ENCODE results near the gene BFSP1. TPM values are rescaled to one million over a fixed set of nuclear protein-coding genes. Genes with fewer than 3 reads are reported as not detected.

The BFSP1 gene
- polyA plus RNA-seq, 3 donors, result 3.9 to 4.5 (median 3.9) TPM

DNA sequence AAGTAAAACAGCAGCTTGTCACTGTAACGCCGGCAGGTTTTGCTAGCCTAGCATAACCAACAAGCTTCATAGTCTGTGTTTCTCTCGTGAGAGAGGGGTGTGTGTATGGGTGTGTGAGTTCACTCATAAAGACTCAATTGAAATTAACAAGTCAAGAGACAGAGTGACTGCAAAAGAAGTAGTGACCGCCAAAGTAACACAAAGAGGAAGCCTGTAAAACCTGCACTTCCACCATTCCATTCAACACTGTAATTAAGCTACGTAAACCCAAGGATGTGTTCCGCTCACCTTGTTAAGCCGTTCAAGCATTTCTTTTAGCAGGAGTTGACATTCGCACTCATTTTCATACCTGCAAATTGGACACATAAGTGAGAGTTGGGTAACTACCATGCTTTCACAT, 6.6 kb downstream of the BFSP1 start:
- DNase-seq (ENCODE audit: low read depth in 3 of 3, low spot score in 2 of 3), result no peak

DNA sequence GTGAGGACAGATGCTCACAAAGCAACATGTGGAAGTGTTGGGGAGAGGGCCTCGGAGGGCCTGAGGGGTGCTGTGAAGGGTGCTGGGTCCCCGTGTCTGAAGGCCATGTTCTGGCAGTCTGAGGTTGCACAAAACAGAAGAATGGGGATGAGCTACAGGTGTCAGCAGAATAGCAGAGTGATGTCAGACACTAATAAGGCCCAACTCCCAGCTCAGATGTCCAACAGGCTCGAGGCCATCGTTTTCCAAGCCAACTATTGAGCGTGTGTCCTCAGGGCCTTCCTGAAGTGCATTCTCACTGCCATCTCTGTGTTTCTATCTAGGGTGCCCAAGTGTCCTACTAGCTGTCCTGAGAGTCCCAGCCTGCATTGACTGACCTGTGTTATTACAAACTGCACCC, 7.9 kb downstream of the BFSP1 start:
- DNase-seq (ENCODE audit: low read depth in 3 of 3, low spot score in 2 of 3), result no peak

DNA sequence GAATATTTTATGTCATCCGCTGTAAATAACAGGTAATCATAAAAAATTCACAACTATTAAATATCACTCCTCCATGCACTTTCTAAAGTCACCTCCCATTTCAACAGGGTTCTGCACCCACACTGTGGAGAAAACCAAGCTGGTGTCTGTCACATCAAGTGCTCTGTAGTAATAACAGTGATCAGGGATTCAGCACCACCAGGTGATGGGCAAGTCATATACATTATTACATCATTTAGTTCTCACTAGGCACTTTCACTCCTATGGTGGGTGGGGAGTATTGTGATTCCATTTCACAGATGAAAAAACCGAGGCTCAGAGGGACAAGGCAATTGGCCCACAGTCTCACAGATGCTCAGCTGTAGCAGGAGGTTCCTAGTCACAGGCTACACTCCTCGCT, 8.7 kb downstream of the BFSP1 start:
- no peak for DNase-seq (ENCODE audit: low read depth in 3 of 3, low spot score in 2 of 3)

DNA sequence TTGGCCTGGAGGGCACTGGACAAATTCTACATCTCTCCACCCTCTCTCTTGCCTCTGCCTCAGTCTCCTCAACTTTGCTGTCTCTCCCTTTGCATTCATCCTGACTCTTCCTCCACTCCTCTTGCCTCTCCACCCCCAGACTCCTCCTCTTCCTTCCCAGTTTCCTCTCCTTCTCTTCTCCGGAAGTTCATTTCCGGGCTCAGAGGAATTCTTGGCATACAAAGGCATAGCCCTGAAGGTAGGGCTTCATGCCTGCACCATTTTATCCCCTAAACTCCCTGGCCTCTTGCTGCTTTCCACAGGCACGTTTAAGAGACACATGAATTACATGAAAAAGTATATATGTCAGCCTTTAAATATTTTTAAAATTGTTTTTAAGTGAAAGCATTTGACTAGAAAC, 10.6 kb downstream of the BFSP1 start:
- no peak for DNase-seq (ENCODE audit: low read depth in 3 of 3, low spot score in 2 of 3)

DNA sequence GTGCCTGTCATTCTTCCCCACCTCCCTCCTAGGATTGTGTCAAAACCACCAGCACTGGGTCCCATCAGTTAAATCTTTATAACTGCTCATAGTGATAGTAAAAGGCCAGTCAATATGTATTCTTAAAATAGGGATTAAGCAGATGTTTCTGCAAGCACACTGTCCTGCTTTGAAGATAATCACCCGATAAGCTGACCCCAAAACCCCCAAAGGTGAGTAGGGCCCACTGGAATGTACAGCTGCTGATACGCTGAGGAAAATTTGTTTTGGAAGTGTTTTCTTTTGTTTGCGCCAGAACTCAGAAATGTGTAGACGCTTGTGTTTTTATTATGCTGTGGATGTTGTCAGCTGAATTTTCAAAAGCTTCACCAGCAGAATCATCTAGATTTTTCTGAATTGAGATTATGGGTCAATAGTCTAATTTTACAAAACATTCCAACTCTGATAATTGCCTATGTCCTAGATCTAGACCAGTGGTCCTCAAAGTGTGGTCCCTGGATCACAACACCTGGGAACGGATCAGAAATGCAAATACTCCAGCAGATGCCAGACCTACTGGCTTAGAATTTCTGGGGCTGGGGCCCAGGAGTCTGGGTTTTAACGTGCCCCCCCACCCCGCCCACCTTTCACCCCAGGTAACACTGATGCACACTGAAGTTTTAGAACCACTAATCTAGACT, 11.4 kb downstream of the BFSP1 start:
- no peak for DNase-seq (ENCODE audit: low read depth in 3 of 3, low spot score in 2 of 3)

DNA sequence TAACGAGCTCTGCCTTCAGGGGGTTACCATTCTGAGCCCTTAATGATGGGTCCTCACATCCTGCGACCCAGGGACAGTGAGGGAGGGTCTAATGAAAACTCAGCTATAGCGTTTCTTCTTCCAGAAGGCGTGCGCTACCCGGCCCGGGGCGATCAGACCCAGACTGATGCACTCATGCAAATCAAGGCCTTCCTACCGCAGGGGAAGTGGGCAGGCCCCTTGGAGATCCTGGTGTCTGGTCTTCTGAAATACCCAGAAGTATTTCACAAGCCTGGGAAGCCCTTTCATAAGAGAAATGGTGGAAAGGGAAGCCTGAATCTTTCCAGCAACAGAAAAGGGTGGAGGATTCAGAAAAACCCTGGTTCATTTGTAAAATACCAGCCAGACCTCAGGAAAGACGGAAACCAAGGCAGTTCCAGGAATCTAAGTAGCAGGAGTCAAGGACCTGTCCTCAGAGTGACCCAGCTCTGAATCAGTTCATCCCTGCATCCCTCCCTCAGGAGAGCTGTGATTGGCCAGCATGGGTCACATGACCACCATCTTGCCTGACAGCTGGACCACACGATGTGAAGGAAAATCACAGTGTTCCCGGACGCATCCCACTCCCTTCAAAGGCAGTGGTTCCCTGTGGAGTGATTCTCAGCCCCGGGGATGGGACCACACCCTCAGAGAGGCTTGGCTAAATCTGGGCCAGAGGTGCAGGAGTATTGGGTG, 12.7 kb downstream of the BFSP1 start:
- DNase-seq (ENCODE audit: low read depth in 3 of 3, low spot score in 2 of 3), result no peak

DNA sequence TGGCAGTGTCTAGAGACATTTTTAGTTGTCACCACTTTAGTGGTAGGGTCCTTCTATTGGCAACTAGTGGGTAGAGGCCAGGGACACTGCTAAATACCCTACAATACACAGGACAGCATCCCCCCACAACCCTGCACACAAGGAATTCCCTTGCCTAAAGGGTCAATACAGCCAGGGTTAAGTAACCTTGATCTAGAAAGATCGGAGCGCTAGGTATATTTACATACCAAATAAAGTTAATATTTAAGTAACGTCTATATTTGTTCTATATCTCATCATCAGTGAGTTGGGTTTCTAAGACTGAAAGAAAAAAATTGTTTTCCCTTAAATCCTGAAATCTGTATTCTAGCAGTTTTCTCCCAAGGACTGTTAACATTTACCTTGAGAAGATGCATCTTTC, 16.1 kb downstream of the BFSP1 start:
- DNase-seq (ENCODE audit: low read depth in 3 of 3, low spot score in 2 of 3), result no peak

DNA sequence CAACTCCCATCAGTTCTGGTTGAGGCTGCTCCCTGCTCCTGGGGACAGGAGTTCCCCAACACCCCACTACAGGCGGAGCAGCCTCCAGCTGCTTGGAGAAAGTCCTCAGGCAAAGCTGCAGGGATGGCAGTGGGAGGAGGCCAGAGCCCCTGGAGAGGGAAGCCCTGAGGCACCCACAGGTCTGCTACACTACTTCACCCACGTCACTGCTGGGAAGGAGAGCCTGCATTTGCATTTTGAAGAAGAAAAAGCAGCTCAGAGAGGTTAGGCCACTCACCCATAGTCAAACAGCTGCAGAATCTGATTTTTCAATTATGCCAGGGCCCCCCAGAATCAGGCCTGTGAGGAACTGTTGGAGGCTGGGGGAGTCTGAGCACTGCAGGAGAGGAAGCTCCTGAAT, 17.2 kb downstream of the BFSP1 start:
- no peak for DNase-seq (ENCODE audit: low read depth in 3 of 3, low spot score in 2 of 3)

DNA sequence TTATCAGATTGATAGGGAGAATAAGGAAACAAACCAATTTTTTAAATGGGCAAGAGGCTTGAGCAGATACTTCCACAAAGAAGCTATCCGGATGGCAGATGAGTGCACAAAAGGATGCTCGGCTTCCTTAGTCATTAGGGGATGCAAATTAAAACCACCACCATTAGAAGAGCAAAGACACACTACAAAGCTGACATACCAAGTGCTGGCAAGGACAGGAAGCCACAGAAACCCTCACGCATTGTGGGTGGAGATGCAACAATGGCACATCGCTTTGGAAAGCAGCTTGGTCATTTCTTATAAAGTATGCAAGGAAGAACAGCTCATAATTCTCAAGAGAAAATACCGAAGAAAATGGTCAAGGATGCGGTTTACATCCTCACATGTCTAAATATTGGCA, 19.8 kb downstream of the BFSP1 start:
- DNase-seq (ENCODE audit: low read depth in 3 of 3, low spot score in 2 of 3), result no peak

DNA sequence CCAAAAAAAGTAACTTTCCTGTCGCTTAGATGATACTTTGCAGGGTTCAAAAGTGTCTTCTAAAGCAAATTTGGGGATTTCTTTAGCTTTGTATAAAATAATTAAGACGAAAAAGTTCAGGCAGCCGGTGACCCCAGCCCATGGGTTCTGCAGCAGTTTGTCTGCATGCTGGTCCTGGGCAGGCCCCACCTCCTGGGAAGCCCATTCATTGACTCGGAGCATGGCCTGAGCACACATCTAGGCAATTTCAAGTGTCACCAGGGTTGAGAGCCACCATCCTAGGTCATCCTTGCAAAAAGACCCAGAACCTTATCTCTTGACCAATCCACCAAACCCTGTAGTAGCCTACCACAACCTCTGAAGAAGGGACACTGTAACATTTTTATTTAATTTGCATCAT, 20.6 kb downstream of the BFSP1 start:
- DNase-seq (ENCODE audit: low read depth in 3 of 3, low spot score in 2 of 3), result no peak

DNA sequence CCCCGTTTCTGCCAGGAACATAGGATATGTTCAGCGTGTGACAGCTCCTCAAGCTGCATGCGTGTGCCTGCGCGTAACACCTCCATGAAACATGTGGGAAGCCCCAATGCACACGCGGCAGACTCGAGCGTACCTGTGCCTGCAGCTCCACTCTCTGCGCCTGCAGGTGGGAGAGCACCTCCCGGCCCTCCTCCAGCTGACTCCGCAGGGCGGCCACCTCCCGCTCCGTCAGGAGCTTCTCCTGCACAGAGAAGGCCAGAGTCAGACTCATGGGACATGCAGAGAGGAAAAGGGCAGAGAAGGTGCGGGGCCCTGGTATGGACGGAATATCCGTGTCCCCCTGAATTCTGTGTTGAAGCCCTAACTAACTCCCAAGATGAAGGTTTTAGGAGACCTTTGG, 22.4 kb downstream of the BFSP1 start:
- no peak for DNase-seq (ENCODE audit: low read depth in 3 of 3, low spot score in 2 of 3)

DNA sequence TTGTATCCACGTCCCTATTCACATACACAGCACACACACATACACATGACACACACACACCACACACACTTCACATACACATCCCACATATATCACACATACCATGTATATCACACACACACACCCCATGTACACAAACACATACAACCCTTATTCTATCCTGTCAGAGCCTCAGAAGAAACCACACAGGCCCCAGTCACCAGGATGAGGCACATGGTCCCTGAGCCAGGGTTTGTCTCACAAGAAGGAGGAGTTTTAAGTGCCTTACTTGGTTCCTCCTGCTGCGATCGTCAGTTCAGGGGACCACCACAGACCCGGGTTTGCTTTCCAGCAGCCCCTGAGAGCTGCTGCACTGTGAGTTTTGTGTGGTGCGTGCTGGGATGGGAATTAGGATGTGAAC, 23.6 kb downstream of the BFSP1 start:
- DNase-seq (ENCODE audit: low read depth in 3 of 3, low spot score in 2 of 3), result no peak

DNA sequence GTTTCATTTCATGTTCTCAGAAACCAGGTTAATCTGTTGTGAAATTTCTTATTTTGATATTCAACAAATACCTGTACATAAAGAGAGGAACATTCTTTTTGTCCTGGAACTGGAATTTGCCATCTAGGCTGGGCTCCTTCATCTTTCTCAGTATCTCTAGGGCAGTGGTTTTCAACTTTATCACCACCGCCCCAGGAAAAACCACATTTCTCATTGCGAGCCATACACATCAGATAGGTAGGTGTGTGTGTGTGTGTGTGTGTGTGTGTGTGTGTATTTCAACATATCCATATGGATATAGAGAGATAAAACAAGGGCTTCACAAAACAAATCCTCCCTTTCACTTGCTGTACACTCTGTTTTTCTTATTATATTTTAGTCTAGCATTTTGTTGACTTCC, 24.1 kb downstream of the BFSP1 start:
- no peak for DNase-seq (ENCODE audit: low read depth in 3 of 3, low spot score in 2 of 3)

DNA sequence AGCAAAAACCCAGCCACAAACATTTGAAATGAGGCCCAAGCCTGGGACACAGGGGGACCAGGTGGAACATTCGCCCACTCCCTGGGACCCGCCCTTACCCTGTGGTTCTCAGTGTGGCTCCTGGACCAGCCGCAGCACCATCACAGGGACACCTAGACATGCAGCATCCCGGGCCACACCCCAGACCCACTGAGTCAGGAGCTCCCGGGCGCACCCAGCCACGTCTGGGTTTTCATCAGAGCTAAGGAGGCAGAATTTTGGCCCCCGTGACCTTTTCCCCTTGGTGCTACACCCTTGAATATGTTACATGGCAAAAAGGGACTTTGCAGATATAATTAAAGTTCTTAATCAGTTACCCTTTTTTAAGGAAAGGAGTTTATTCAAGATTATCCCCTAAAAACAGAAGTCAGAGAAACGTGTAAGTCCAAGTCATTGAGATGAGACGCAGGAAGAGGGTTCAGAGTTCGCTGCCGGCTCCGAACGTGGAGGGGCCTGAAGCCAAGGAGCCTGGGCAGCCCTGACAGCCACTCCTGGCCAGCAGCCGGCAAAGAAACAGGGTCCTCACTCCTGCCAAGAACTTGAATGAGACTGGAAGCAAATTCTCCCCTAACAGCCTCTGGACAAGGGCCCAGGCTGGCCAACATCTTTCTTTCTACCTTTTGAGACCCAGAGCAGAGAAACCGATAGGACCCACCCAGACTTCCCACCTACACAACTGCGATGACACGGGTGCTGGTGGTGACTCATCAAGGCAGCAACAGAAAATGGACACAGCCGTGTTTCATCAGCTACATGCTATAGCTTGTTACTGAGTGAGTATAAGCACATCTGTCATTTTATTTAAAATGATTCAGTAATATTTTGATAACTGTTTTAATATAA, 25.3 kb downstream of the BFSP1 start:
- DNase-seq (ENCODE audit: low read depth in 3 of 3, low spot score in 2 of 3), result no peak

DNA sequence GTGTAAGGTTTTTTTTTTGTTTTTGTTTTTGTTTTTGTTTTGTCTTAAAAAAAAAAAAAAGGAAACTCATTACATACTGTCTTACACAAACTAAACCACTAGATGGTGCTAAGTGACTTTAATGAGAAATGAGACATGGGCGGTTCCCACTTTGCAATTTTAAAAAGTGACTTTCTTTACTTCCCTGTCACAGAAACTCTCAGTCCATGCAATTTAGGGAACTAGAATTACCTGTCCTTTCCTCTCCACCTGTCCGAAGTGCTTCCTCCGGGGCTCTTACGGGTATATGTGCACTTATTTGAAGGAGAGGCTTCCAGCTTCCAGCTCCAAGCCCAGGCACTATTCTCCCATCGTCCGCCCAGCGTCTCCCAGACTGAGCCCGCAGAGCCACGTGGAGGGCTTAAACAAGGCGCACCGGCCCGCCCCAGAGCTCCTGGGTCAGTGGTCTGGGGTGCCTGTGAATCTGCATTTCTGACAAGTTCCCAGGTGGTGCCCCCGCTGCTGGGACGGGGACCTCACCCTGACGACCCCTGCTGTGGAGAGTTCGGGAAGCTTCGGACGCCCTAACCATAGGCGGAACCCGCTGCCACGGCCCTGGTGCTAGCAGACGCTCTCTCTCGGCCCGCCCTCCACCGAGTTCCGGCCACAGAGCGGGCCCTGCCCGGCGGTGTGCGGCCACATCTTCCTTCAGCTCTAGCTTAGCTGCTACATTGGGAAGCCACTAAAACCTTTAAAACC, 26.1 kb downstream of the BFSP1 start:
- DNase-seq (ENCODE audit: low read depth in 3 of 3, low spot score in 2 of 3), result peak; percentile 46 to 63 (median 47)

DNA sequence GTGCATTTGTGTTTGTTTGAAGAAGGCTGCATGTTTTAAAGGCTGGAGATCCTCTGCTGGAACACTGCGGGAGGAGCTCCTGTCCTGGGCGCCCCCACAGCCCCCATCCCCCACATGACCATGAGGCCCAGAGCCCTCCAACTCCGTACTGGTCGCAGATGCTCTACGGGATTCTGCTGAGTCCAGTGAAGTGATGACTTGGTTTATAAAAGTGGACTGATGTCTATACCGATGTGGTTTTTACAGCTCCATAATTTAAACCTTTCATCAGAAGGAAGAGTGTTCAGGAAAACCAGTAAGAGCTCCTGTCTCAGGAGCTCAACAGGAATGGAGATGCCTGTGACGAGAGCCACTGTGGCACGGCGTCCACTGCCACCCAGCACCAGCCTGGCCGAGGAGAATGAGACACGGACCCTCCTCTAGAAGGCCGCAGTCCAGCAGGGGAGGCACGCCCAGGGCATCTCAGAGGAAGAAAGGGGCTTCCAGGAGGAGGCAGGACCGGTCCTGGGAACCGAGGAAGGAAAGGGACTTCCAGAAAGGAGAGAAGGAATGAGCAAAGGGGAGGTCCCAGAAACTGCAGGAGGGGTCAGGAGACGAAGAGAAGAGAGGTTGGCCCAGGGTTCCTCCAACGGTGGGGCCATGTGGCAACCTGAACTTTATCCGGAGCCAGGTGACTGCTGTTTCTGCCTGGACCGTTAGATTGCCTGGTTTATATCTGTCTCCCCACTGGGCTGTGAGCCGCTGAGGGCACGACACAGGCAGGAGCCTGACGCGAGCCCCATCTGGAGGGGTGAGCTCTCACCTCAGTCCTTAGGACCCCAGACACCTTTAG, 26.9 kb downstream of the BFSP1 start:
- no peak for DNase-seq (ENCODE audit: low read depth in 3 of 3, low spot score in 2 of 3)

DNA sequence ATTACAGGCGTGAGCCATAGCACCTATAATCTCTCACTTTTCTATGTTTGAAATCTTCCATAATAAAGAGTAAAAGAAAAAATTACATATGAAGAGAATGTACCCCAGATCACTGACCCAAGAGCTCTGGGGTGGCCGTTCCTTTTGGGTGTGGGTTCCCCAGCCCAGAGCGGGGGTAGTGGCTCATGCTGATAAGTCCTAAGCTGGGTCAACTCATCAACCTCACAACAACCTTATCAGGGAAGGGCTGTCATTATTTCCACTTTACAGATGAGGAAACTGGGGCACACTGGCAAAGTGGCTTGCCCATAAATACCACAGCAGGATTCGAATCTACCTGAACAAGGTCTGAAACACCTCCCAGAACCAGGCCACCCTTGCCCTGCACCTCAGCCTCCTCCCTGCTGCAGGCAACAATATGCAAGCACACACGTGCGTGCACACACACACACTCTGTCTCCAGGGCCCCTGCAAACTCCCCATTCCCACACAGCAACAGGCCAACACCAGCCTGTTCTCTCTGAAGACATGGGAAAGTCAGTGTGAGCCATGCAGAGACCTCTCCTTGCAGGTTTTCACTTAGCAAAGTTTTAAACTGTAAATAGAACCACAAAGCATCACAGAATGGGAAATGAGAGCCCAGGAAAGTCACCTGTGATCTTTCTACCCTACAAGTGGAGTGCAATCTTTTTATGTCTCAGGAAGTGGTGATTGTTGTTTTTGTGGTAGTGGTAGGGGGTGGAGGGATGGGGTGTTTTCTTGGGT, 27.7 kb downstream of the BFSP1 start:
- no peak for DNase-seq (ENCODE audit: low read depth in 3 of 3, low spot score in 2 of 3)

DNA sequence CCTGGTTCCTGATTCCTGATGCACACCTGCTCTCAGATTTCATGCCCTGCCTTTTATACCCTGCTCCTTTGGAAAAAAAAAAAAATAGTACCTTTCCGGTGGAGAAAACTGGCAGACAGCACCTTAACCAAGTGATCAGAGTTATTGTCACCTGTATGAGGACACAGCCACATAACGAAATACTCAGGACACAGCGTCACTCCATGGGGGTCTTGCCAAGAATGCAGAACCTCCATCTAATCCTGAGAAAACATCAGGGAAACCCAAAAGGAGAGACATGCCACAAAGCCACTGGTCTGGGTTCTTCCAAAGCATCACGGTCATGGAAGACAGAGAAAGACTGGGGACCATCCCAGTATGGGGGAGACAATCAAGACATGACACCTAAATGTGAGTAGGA, 29.1 kb downstream of the BFSP1 start:
- no peak for DNase-seq (ENCODE audit: low read depth in 3 of 3, low spot score in 2 of 3)

DNA sequence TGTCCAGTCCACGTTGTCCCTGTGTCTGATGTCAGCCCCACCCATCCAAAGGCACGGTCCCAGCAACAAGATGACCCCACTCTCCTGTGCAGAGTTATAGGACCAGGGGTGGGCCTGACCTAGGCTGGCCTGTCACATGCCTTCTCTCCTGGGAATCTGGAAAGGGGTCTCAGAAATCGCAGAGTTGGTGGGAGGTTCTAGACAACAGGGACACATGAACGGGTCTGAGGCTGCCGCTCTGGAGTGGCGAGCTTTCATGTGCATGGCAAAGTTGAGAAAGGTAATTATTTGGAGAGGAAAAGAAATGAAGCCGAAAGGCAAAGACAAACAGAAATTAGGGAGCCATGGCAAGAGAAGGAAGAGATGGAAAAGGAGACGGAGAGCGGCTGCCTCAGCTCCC, 29.5 kb downstream of the BFSP1 start:
- DNase-seq (ENCODE audit: low read depth in 3 of 3, low spot score in 2 of 3), result no peak

Data from right renal cortex interstitium (tissue), 3 donors.